ENCODE results near the gene HEPHL1. TPM values are rescaled to one million over a fixed set of nuclear protein-coding genes. Genes with fewer than 3 reads are reported as not detected.

HEPHL1 gene
- total RNA-seq, 2 donors from 2014 or later = not detected

Other genes starting within 250 kb of the HEPHL1 start
- gene MED17, start 237.1 kb upstream of the HEPHL1 start, total RNA-seq = 10 to 100 TPM; 19.3 to 21.8 TPM
- under 1 TPM; 0.21 to 0.37 TPM for gene VSTM5, start 170.7 kb upstream of the HEPHL1 start, total RNA-seq
- 10 to 100 TPM in 1 of 2 donors, 1 to 10 TPM in 1; 8.8 to 16.2 TPM for gene PANX1, start 107.5 kb downstream of the HEPHL1 start, total RNA-seq

All from left cardiac atrium (tissue), 2 donors.